Measurements from ENCODE around the gene GARIN5B. TPM values are rescaled to one million over a fixed set of nuclear protein-coding genes. Genes with fewer than 3 reads are reported as not detected.
"Not testable (repeated sequence)": the region's sequence is repeated elsewhere in the genome, so short reads cannot be mapped to it uniquely, and the experiment has no call there.

The GARIN5B gene
- total RNA-seq, 1 donor from 2014 or later, result not detected

DNA sequence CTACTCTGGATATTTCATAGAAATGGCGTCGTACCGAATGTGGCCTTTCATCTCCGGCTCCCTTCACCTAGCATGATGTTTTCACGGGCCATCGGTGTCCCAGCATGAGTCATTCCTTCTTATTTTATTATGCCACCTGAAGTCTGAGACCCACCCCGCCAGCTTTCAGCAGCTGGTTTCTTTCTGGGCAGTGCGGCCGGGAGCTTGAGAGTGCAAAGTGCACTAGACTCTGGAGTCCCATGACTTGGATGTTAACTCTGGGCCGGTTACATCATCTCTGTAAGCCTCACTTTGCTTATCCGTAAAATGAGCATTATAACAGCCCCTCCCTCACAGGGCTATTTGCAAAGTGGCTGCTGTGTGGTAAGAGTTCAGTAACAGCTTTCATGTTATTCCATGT lies 29.2 kb downstream of the GARIN5B start:
- peaks cover 7% of the 10 kb centered on the region for H3K27me3 Mint-ChIP-seq
- H3K4me1 Mint-ChIP-seq (ENCODE audit: low read depth), result peaks cover 5% of the 10 kb centered on the region
- no peak for TF ChIP-seq CTCF (IDR thresholded peaks at IDR 0.05; ENCODE audit: unreplicated experiment)
- H3K27ac Mint-ChIP-seq, result peak overlapping the region; percentile 25
- no peak for DNase-seq (ENCODE audit: low spot score, unreplicated experiment)
- H3K4me3 Mint-ChIP-seq (ENCODE audit: low read depth), result no peak overlapping the region
- H3K9me3 Mint-ChIP-seq (ENCODE audit: low read depth), result no peaks in the 10 kb centered on the region
- no peaks in the 10 kb centered on the region for H3K36me3 Mint-ChIP-seq (ENCODE audit: insufficient read depth)

DNA sequence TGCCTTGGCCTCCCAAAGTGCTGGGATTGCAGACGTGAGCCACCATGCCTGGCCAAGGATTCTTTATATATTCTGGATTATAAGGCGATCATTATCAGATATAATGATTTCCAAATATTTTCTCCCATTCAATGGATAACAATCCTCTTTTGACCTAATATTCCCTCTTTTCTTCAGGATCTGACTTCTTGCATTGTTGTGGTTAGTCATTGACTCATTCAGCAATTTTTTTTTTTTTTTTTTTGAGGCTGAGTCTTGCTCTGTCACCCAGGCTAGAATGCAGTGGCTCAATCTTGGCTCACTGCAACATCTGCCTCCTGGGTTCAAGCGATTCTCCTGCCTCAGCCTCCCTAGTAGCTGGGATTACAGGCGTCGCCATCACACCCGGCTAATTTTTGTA lies 33.3 kb downstream of the GARIN5B start:
- not testable (repeated sequence) for H3K4me1 Mint-ChIP-seq (ENCODE audit: low read depth); H3K27ac Mint-ChIP-seq; DNase-seq (ENCODE audit: low spot score, unreplicated experiment); H3K36me3 Mint-ChIP-seq (ENCODE audit: insufficient read depth); H3K27me3 Mint-ChIP-seq; H3K9me3 Mint-ChIP-seq (ENCODE audit: low read depth); H3K4me3 Mint-ChIP-seq (ENCODE audit: low read depth)

GRCh38 chr19:55328774-55329318 lies 34.2 kb downstream of the GARIN5B start:
- not testable (repeated sequence) for H3K27ac Mint-ChIP-seq; H3K9me3 Mint-ChIP-seq (ENCODE audit: low read depth); H3K27me3 Mint-ChIP-seq; H3K4me3 Mint-ChIP-seq (ENCODE audit: low read depth); H3K4me1 Mint-ChIP-seq (ENCODE audit: low read depth); DNase-seq (ENCODE audit: low spot score, unreplicated experiment); H3K36me3 Mint-ChIP-seq (ENCODE audit: insufficient read depth)

DNA sequence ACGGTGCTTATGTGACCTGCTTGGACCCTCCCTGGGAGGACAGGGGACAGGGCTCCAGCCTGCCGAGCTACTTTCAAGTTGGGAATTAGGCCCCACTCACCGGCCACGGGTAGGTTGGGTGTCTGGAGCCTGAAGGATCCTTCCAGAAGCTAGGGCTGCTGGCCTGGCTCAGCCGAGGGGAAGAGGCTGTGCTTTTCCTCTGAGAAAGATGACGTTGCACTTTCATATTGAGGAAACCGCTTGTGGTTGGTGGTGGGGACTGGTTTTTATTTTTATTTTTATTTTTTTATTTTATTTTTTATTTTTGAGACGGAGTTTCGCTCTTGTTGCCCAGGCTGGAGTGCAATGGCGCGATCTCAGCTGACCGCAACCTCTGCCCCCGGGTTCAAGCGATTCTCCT lies 37.9 kb downstream of the GARIN5B start, which contains the start of gene TMEM150B:
TSS of gene TMEM150B (minus strand) at position 170 of the 400 bp plus-strand sequence. CDS start 4,305 bp downstream, outside the sequence.
- Mint-ChIP-seq H3K9me3 (ENCODE audit: low read depth) (no peaks in the 10 kb centered on the region), H3K27ac (no peak within 1 kb of the TSS), H3K4me3 (ENCODE audit: low read depth) (no peak within 1 kb of the TSS), H3K27me3 (peaks cover 12% of the 10 kb centered on the region), H3K36me3 (ENCODE audit: insufficient read depth) (no peaks in the 10 kb centered on the region), H3K4me1 (ENCODE audit: low read depth) (peaks cover 1% of the 10 kb centered on the region)
- DNase-seq (ENCODE audit: low spot score, unreplicated experiment), result no peak
- no peak for TF ChIP-seq CTCF (IDR thresholded peaks at IDR 0.05; ENCODE audit: unreplicated experiment)

- Mint-ChIP-seq H3K9me3 (ENCODE audit: low read depth) (no peaks in the 10 kb centered on the region), H3K4me1 (ENCODE audit: low read depth) (peaks cover 4% of the 10 kb centered on the region), H3K27me3 (peaks cover 12% of the 10 kb centered on the region), H3K4me3 (ENCODE audit: low read depth) (no peak overlapping the region), H3K36me3 (ENCODE audit: insufficient read depth) (no peaks in the 10 kb centered on the region), H3K27ac (no peak overlapping the region)
- no peak for DNase-seq (ENCODE audit: low spot score, unreplicated experiment)
- no peak for TF ChIP-seq CTCF (IDR thresholded peaks at IDR 0.05; ENCODE audit: unreplicated experiment)
Observed at GRCh38 chr19:55324662-55325061, 38.4 kb downstream of the GARIN5B start.

DNA sequence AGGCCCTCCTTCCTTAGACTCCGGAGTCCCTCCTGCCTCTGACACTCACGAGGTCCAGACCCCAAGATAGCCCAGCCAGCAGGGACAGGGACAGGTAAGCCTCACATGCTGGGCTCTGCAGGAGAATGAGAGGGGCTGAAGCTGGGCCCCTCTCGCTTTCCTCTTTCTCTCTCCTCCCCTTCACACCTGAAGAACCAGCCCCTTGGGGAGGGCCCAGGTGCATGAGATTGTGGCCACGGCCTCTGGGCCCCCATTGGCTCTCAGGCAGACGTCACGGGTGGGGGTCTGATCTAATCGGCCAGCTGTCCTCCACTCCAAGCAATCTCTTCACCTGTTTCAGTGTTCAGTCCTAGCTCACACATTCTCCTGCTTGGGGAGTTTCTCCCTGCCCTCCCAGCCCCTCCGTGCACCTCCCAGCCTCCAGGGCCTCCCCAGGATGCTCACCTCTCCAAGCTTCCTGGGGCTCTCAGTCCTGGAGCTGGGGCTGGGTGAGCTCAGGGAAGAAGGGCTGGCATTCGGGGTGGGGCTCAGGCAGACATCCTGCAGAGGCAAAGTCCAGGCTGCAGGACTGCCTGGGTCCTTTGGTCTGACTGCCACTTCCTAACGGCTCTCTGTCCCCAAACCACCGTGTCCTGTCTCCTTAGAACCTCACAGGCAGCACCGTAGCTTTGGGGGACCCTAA lies 40.7 kb downstream of the GARIN5B start:
- H3K27ac Mint-ChIP-seq, result no peak overlapping the region

More for the DNA sequence above, 40.7 kb downstream of the GARIN5B start:
- TF ChIP-seq CTCF (IDR thresholded peaks at IDR 0.05; ENCODE audit: unreplicated experiment), result no peak
- Mint-ChIP-seq H3K4me1 (ENCODE audit: low read depth) (peaks cover 4% of the 10 kb centered on the region), H3K9me3 (ENCODE audit: low read depth) (no peaks in the 10 kb centered on the region), H3K36me3 (ENCODE audit: insufficient read depth) (no peaks in the 10 kb centered on the region), H3K4me3 (ENCODE audit: low read depth) (no peak overlapping the region), H3K27me3 (peaks cover 12% of the 10 kb centered on the region)
- no peak for DNase-seq (ENCODE audit: low spot score, unreplicated experiment)

Data from progenitor cell of endocrine pancreas (in vitro differentiated cells).